Astrocyte (in vitro differentiated cells and primary cell): ENCODE data around the gene CD79A. TPM values are rescaled to one million over a fixed set of nuclear protein-coding genes. Genes with fewer than 3 reads are reported as not detected.

Experiments used
- DNase-seq: peaks from one replicate; pipeline ENCODE4 v3.0.0-alpha.2; 2010; ENCODE audit warnings: low read depth
- FAIRE-seq: peaks from 2 replicates; lab custom pipeline; 2011; peaks lifted over from hg19 to GRCh38; lab: Jason Lieb, UNC
- H2AFZ ChIP-seq: 2 replicates; pipeline ENCODE4 v1.6.0; 2012; ENCODE audit warnings: low read depth, low read length, inconsistent platforms
- H3K27ac ChIP-seq: 2 replicates; pipeline ENCODE4 v1.5.1; 2011; ENCODE audit warnings: low read depth, low read length, inconsistent platforms
- H3K27me3 ChIP-seq: 2 replicates; pipeline ENCODE4 v1.6.0; 2011; ENCODE audit warnings: low read length, inconsistent platforms; ENCODE audit not compliant: insufficient read depth
- H3K36me3 ChIP-seq: 2 replicates; pipeline ENCODE4 v1.5.1; 2011; ENCODE audit warnings: low read length, inconsistent platforms; ENCODE audit not compliant: insufficient read depth
- H3K4me1 ChIP-seq: 2 replicates; pipeline ENCODE4 v1.5.1; 2011; ENCODE audit warnings: low read length, inconsistent platforms; ENCODE audit not compliant: insufficient read depth
- H3K4me2 ChIP-seq: 2 replicates; pipeline ENCODE4 v1.6.0; 2012; ENCODE audit warnings: low read length, inconsistent platforms
- H3K4me3 ChIP-seq: 2 replicates; pipeline ENCODE4 v1.5.1; 2011; ENCODE audit warnings: low read depth, mild to moderate bottlenecking, low read length, inconsistent platforms; ENCODE audit not compliant: insufficient read depth
- H3K79me2 ChIP-seq: 2 replicates; pipeline ENCODE4 v1.6.0; 2012; ENCODE audit warnings: mild to moderate bottlenecking, low read length, inconsistent platforms; ENCODE audit not compliant: insufficient read depth
- H3K9ac ChIP-seq: 2 replicates; pipeline ENCODE4 v1.6.0; 2012; ENCODE audit warnings: mild to moderate bottlenecking, low read length, inconsistent platforms
- H3K9me3 ChIP-seq: 2 replicates; pipeline ENCODE4 v1.5.1; 2012; ENCODE audit warnings: low read depth, mild to moderate bottlenecking, low read length, inconsistent platforms; ENCODE audit not compliant: insufficient read depth
- H4K20me1 ChIP-seq: 2 replicates; pipeline ENCODE4 v1.6.0; 2012; ENCODE audit warnings: low read length, inconsistent platforms; ENCODE audit not compliant: insufficient read depth
- H3K27ac Mint-ChIP-seq: one replicate; pipeline ENCODE4 v1.8.0; 2021; ENCODE audit warnings: mild to moderate bottlenecking, mixed read lengths; ENCODE audit not compliant: unreplicated experiment
- H3K27me3 Mint-ChIP-seq: one replicate; pipeline ENCODE4 v1.8.0; 2021; ENCODE audit warnings: low read depth, mixed read lengths; ENCODE audit not compliant: unreplicated experiment
- H3K36me3 Mint-ChIP-seq: one replicate; pipeline ENCODE4 v1.8.0; 2021; ENCODE audit warnings: low read depth, mixed read lengths; ENCODE audit not compliant: unreplicated experiment
- H3K4me1 Mint-ChIP-seq: one replicate; pipeline ENCODE4 v1.8.0; 2021; ENCODE audit warnings: low read depth, mixed read lengths; ENCODE audit not compliant: unreplicated experiment
- H3K4me3 Mint-ChIP-seq: one replicate; pipeline ENCODE4 v1.8.0; 2021; ENCODE audit warnings: mild to moderate bottlenecking, moderate library complexity, mixed read lengths; ENCODE audit not compliant: unreplicated experiment
- H3K9me3 Mint-ChIP-seq: one replicate; pipeline ENCODE4 v1.8.0; 2021; ENCODE audit warnings: mild to moderate bottlenecking, mixed read lengths; ENCODE audit not compliant: unreplicated experiment
- EZH2 ChIP-seq: IDR thresholded peaks from 2 replicates; pipeline ENCODE4 v1.6.1; 2012; ENCODE audit warnings: mild to moderate bottlenecking, low read length, inconsistent platforms; ENCODE audit not compliant: insufficient read depth
- total RNA-seq: library from RNA; stranded (reverse); gene quantifications from 2 replicates; pipeline ENCODE4 v1.2.1, GENCODE V29; 2021
- TF ChIP-seq, protein P1 (sequence below): IDR thresholded peaks from 2 replicates; pipeline ENCODE4 v1.5.1; 2011; ENCODE audit warnings: low read depth, mild to moderate bottlenecking, inconsistent platforms, low read length, moderate library complexity; ENCODE audit not compliant: insufficient read depth

CD79A gene
- total RNA-seq, 1 donor from 2014 or later: 0.30 TPM

DNA sequence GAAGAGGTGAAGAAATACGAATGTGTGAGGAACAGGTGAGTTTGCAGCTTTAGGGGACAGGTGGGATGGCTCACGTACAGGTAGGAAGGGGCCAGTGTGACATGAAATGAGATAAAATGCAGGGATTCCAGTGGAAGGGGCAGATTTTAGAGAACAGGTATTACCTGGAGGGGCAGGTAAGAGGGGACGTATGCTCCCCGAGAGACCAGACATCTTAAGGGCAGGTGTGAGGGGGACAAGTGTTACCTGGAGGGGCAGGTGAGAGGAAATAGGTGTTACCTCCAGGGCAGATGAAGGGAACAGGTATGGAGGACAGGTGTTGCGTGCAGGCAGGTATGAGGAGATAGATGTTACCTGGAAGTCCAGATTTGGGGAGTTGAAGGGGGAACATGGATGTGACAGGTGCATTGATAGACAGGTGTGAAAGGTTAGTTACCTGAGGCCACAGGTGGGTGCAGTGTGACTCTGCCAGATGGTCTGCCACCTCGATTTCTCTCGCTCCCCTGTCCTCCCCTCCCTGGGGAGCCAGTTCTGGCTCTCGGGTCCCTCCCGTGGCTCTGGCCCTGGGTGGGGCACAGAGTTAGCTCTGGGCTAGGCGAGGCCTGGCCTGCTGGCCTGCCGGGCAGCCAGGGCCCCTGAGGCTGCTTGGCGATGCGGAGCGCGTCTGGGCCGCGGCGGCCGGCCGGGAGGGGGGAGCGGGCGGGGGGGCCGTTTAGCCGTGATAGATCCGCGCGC, 49.1 kb downstream of the CD79A start:
- peaks cover 41% of the 10 kb centered on the region for H3K27me3 Mint-ChIP-seq
- no peak overlapping the region for H3K9ac ChIP-seq
- no peak for TF ChIP-seq EZH2
- TF ChIP-seq, protein P1, sequence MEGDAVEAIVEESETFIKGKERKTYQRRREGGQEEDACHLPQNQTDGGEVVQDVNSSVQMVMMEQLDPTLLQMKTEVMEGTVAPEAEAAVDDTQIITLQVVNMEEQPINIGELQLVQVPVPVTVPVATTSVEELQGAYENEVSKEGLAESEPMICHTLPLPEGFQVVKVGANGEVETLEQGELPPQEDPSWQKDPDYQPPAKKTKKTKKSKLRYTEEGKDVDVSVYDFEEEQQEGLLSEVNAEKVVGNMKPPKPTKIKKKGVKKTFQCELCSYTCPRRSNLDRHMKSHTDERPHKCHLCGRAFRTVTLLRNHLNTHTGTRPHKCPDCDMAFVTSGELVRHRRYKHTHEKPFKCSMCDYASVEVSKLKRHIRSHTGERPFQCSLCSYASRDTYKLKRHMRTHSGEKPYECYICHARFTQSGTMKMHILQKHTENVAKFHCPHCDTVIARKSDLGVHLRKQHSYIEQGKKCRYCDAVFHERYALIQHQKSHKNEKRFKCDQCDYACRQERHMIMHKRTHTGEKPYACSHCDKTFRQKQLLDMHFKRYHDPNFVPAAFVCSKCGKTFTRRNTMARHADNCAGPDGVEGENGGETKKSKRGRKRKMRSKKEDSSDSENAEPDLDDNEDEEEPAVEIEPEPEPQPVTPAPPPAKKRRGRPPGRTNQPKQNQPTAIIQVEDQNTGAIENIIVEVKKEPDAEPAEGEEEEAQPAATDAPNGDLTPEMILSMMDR: no peak

DNA sequence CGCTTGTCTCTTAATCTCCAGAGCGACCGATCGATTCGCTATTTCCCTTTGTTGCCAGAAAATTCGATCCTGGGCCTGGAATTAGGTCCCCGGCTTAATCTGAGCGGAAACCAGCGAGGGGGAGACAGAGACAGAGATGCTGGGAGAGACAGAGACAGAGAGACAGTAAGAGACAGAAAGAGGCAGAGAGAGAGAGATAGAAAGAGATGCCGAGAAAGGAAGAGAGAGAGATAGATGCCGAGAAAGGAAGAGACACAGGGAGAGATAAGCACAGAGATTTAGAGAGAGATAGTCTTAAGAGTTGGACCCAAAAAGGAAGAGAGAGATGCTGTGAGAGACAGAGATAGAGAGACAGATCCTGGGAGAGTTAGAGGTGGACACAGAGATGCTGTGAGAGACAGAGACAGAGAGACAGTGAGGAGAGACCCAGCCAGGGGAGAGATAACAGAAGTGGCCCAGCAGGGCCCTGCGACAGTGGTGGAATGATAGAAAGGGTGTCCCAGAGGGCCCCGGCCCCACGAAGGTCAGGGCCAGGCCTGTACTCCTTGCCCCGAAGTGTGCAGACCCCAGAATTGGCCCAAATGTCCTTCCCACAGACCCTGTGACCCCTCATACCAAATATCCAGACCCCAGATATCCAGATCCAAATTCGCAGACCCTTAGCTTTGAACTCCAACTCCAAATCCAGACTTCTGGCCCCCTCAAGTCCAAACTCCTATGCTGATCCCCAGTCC, 49.9 kb downstream of the CD79A start:
- Mint-ChIP-seq H3K4me1 (peaks cover 3% of the 10 kb centered on the region), H3K27me3 (peaks cover 44% of the 10 kb centered on the region), H3K9me3 (peaks cover 10% of the 10 kb centered on the region), H3K36me3 (peaks cover 2% of the 10 kb centered on the region), H3K27ac (no peak overlapping the region), H3K4me3 (no peak overlapping the region)
- Histone ChIP-seq H2AFZ (no peak overlapping the region), H3K9ac (no peak overlapping the region), H3K4me2 (no peak overlapping the region), H3K79me2 (no peaks in the 10 kb centered on the region), H3K4me1 (no peaks in the 10 kb centered on the region), H3K27me3 (peaks cover 81% of the 10 kb centered on the region), H3K4me3 (no peak overlapping the region), H3K27ac (no peak overlapping the region), H3K36me3 (no peaks in the 10 kb centered on the region), H3K9me3 (peaks cover 7% of the 10 kb centered on the region), H4K20me1 (peaks cover 24% of the 10 kb centered on the region)
- DNase-seq (no peak), FAIRE-seq (no peak)
- TF ChIP-seq, protein P1: no peak
- peak; percentile 22 for TF ChIP-seq EZH2

More for the DNA sequence above, 49.1 kb downstream of the CD79A start:
- H4K20me1 ChIP-seq: peaks cover 24% of the 10 kb centered on the region
- FAIRE-seq: no peak
- Mint-ChIP-seq H3K9me3 (peaks cover 10% of the 10 kb centered on the region), H3K27ac (no peak overlapping the region), H3K36me3 (peaks cover 2% of the 10 kb centered on the region), H3K4me3 (no peak overlapping the region), H3K4me1 (peaks cover 3% of the 10 kb centered on the region)
- H3K27me3 ChIP-seq: peaks cover 79% of the 10 kb centered on the region
- no peak overlapping the region for H3K27ac ChIP-seq
- no peak for DNase-seq
- peaks cover 7% of the 10 kb centered on the region for H3K9me3 ChIP-seq
- H3K4me2 ChIP-seq: no peak overlapping the region
- H3K36me3 ChIP-seq: no peaks in the 10 kb centered on the region
- no peaks in the 10 kb centered on the region for H3K4me1 ChIP-seq
- no peak overlapping the region for H3K4me3 ChIP-seq
- no peak overlapping the region for H2AFZ ChIP-seq
- no peaks in the 10 kb centered on the region for H3K79me2 ChIP-seq
